Fibroblast of lung (primary cell): ENCODE measurements around the gene GRIN3A.

Experiments
- CTCF ChIP-seq, 2 donors: IDR thresholded peaks in 1 of 2; conservative IDR thresholded peaks in 1 of 2; 1 replicate in 1 of 2; 2 replicates in 1 of 2; pipeline ENCODE4 v1.5.1; 2011 to 2012; ENCODE audit warnings: low read length in 2 of 2, control low read depth in 1 of 2, inconsistent platforms in 1 of 2, low read depth in 1 of 2, mild to moderate bottlenecking in 1 of 2
- EZH2 ChIP-seq: IDR thresholded peaks from 2 replicates; pipeline ENCODE4 v1.5.1; 2012; ENCODE audit warnings: low read length, control low read depth, mild to moderate bottlenecking; ENCODE audit errors: missing control alignments

- TF ChIP-seq CTCF (conservative IDR thresholded peaks at IDR 0.05 in 1 of 2, IDR thresholded peaks at IDR 0.05 in 1 of 2; ENCODE audit: low read depth in 1 of 2, low read length in 2 of 2) (no peak), EZH2 (no peak)
Observed at GRCh38 chr9:101683236-101683635, 55.2 kb downstream of the GRIN3A start.
